HCT116 (cell line): ENCODE results near the gene SSTR5. TPM values are rescaled to one million over a fixed set of nuclear protein-coding genes. Genes with fewer than 3 reads are reported as not detected.

ENCODE experiments used
- ATAC-seq: fragments of 200-7000 bp; cut with Tn5 transposase; 2 replicates; pipeline ENCODE4 v1.9.1; 2020; ENCODE audit warnings: mild to moderate bottlenecking, moderate library complexity
- BruUV-seq: library from RNA; stranded (reverse); fragments of 400-500 nt; replicated peaks from 2 replicates; lab custom pipeline; 2021; lab: Mats Ljungman, UMichigan
- CTCF ChIA-PET: fragments of 300-600 bp; sonication (Branson Sonifier 250); formaldehyde crosslinking; loops from one replicate; lab custom pipeline; 2021; ENCODE audit warnings: antibody characterized with exemption; lab: Charles Lee
- POLR2A ChIA-PET: fragments of 300-600, 350-600 bp; sonication (Branson Sonifier 250); formaldehyde crosslinking; loops from one replicate; lab custom pipeline; 2021; ENCODE audit warnings: antibody characterized with exemption; lab: Charles Lee
- RAD21 ChIA-PET, 2 experiments: fragments of 300-600 bp; sonication (Branson Sonifier 250); formaldehyde crosslinking; loops; one replicate each; lab custom pipeline; 2023; ENCODE audit warnings: low total read pairs in 2 of 2; ENCODE audit not compliant: uncharacterized antibody in 2 of 2, unreplicated experiment in 2 of 2, low non-redundant PET in 1 of 2; lab: Charles Lee
- DNase-seq: peaks from one replicate; pipeline ENCODE4 v3.0.0-alpha.2; 2010; ENCODE audit warnings: low read depth, low spot score
- H2AFZ ChIP-seq: fragments of 200-600 bp; shearing (Covaris generic), sonication (generic); 2 replicates; pipeline ENCODE4 v1.6.1; 2017; ENCODE audit warnings: low read depth, mixed run types, mixed read lengths, antibody characterized with exemption, low read length; ENCODE audit not compliant: poor library complexity, severe bottlenecking
- H3K27ac ChIP-seq: 2 replicates; pipeline ENCODE4 v1.5.1; 2012; ENCODE audit warnings: low read depth, low read length
- H3K27me3 ChIP-seq: fragments of 200-600 bp; sonication (generic); 2 replicates; pipeline ENCODE4 v1.6.1; 2016; ENCODE audit warnings: mixed run types, low read length, mixed read lengths; ENCODE audit not compliant: insufficient read depth
- H3K36me3 ChIP-seq, 2 experiments: fragments of 200-500 bp in 1 of 2; fragments of 200-600 bp in 1 of 2; sonication (Bioruptor generic) in 1 of 2; sonication (generic) in 1 of 2; 2 replicates each; pipeline versions ENCODE4 v1.5.1 to v1.6.1; 2014 to 2016; ENCODE audit warnings: low read length in 2 of 2, inconsistent platforms in 1 of 2, mixed read lengths in 1 of 2, mixed run types in 1 of 2; ENCODE audit not compliant: insufficient read depth in 2 of 2, control insufficient read depth in 1 of 2
- H3K4me1 ChIP-seq, 2 experiments: fragments of 200-600 bp in 1 of 2; sonication (generic) in 1 of 2; 2 replicates each; pipeline versions ENCODE4 v1.5.1 to v1.6.1; 2012 to 2017; ENCODE audit warnings: low read length in 2 of 2, inconsistent platforms in 1 of 2, mild to moderate bottlenecking in 1 of 2, mixed read lengths in 1 of 2, mixed run types in 1 of 2, moderate library complexity in 1 of 2; ENCODE audit not compliant: insufficient read depth in 2 of 2, control insufficient read depth in 1 of 2
- H3K4me2 ChIP-seq: fragments of 200-600 bp; sonication (generic); 2 replicates; pipeline ENCODE4 v1.6.1; 2017; ENCODE audit warnings: mixed run types, low read length, mixed read lengths
- H3K4me3 ChIP-seq, 2 experiments: fragments of 200-600 bp in 1 of 2; sonication (generic) in 1 of 2; replicated peaks in 1 of 2; 2 replicates each; pipeline ENCODE4 v1.5.1; 2011 to 2016; ENCODE audit warnings: low read length in 2 of 2, control low read depth in 1 of 2, low read depth in 1 of 2, mild to moderate bottlenecking in 1 of 2, mixed read lengths in 1 of 2, mixed run types in 1 of 2
- H3K79me2 ChIP-seq: fragments of 200-600 bp; sonication (generic); 2 replicates; pipeline ENCODE4 v1.6.1; 2017; ENCODE audit warnings: mild to moderate bottlenecking, mixed run types, low read length, moderate library complexity, mixed read lengths; ENCODE audit not compliant: insufficient read depth
- H3K9ac ChIP-seq: fragments of 200-600 bp; sonication (generic); 2 replicates; pipeline ENCODE4 v1.6.1; 2016; ENCODE audit warnings: low read length, mixed read lengths
- H3K9me2 ChIP-seq: fragments of 200-600 bp; sonication (generic), shearing (Covaris generic); 2 replicates; pipeline ENCODE4 v1.6.1; 2017; ENCODE audit warnings: mixed run types, mild to moderate bottlenecking, moderate library complexity; ENCODE audit not compliant: insufficient read depth
- H3K9me3 ChIP-seq, 2 experiments: fragments of 200-500 bp in 1 of 2; fragments of 200-600 bp in 1 of 2; sonication (Bioruptor generic) in 1 of 2; sonication (generic) in 1 of 2; 2 replicates each; pipeline ENCODE4 v1.6.1; 2014 to 2017; ENCODE audit warnings: low read length in 2 of 2, mixed read lengths in 2 of 2, inconsistent platforms in 1 of 2, low read depth in 1 of 2, mild to moderate bottlenecking in 1 of 2, mixed run types in 1 of 2, moderate library complexity in 1 of 2; ENCODE audit not compliant: control insufficient read depth in 1 of 2, insufficient read depth in 1 of 2
- H4K20me1 ChIP-seq: fragments of 200-600 bp; sonication (generic), shearing (Covaris generic); 2 replicates; pipeline ENCODE4 v1.6.1; 2017; ENCODE audit warnings: mixed run types, mild to moderate bottlenecking, moderate library complexity; ENCODE audit not compliant: insufficient read depth
- CBX3 ChIP-seq: IDR thresholded peaks from 2 replicates; pipeline ENCODE4 v1.6.1; 2012; ENCODE audit warnings: low read depth
- CEBPB ChIP-seq: IDR thresholded peaks from 2 replicates; pipeline ENCODE4 v1.6.1; 2012; ENCODE audit warnings: low read depth
- ELF1 ChIP-seq: IDR thresholded peaks from 2 replicates; pipeline ENCODE4 v1.6.1; 2012; ENCODE audit warnings: low read depth, borderline replicate concordance
- EZH2 ChIP-seq: fragments of 200-600 bp; sonication (generic); IDR thresholded peaks from 2 replicates; pipeline ENCODE4 v1.6.1; 2017; ENCODE audit warnings: antibody characterized with exemption, mixed run types
- JUND ChIP-seq: IDR thresholded peaks from 2 replicates; pipeline ENCODE4 v1.6.1; 2012
- REST ChIP-seq: IDR thresholded peaks from 2 replicates; pipeline ENCODE4 v1.6.1; 2012; ENCODE audit warnings: low read depth
- SIN3A ChIP-seq: IDR thresholded peaks from 2 replicates; pipeline ENCODE4 v1.6.1; 2012; ENCODE audit warnings: low read depth
- SRF ChIP-seq: IDR thresholded peaks from 2 replicates; pipeline ENCODE4 v1.6.1; 2012; ENCODE audit warnings: low read depth
- YY1 ChIP-seq: IDR thresholded peaks from 2 replicates; pipeline ENCODE4 v1.6.1; 2011; ENCODE audit warnings: low read length, low read depth, moderate library complexity, mild to moderate bottlenecking; ENCODE audit not compliant: insufficient replicate concordance; ENCODE audit errors: extremely low read depth
- ZBTB33 ChIP-seq: IDR thresholded peaks from 2 replicates; pipeline ENCODE4 v1.6.1; 2011; ENCODE audit warnings: mild to moderate bottlenecking, low read length, moderate library complexity; ENCODE audit not compliant: insufficient replicate concordance; ENCODE audit errors: extremely low read depth
- ZNF274 ChIP-seq: fragments of 200-500 bp; sonication (Bioruptor generic); IDR thresholded peaks from 2 replicates; pipeline ENCODE4 v1.6.1; 2014; ENCODE audit warnings: mild to moderate bottlenecking, low read depth, low read length, inconsistent platforms
- intact Hi-C: fragments of 100-400 bp; cut with micrococcal nuclease; formaldehyde crosslinking; loops from 2 replicates; pipeline ENCODE4 v1.10.0; 2022
- total RNA-seq: library from RNA; stranded (reverse); gene quantifications from one replicate; pipeline ENCODE4 v1.2.1, GENCODE V29; 2021; ENCODE audit not compliant: unreplicated experiment
- TF ChIP-seq, protein P1 (sequence below): IDR thresholded peaks from 2 replicates; pipeline ENCODE4 v1.6.1; 2012

Gene SSTR5
- total RNA-seq, 1 experiment from 2014 or later = 7.2 TPM

GRCh38 chr16:1030473-1030901, 42.1 kb upstream of the SSTR5 start:
- Histone ChIP-seq H3K27ac (no peak overlapping the region), H3K4me1 (no peaks in the 10 kb centered on the region), H3K79me2 (no peaks in the 10 kb centered on the region), H4K20me1 (no peaks in the 10 kb centered on the region), H3K9ac (no peak overlapping the region), H3K27me3 (peaks cover 3% of the 10 kb centered on the region; the same call in 1 of the 2 replicates), H3K9me3 (peaks cover 0 to 8% of the 10 kb centered on the region in 2 experiments; a peak in 1 of 4 replicates), H3K36me3 (no peaks in the 10 kb centered on the region), H2AFZ (no peak overlapping the region), H3K9me2 (no peaks in the 10 kb centered on the region), H3K4me2 (no peak overlapping the region), H3K4me3 (no peak overlapping the region)
- RAD21 ChIA-PET = no interaction called here
- ATAC-seq (no peak), DNase-seq (no peak)
- CTCF ChIA-PET = no interaction called here
- intact Hi-C loops = no loop called here
- no TSS peak for BruUV-seq
- no peak for TF ChIP-seq YY1
- no peak for TF ChIP-seq CEBPB
- TF ChIP-seq ZBTB33 = no peak
- no peak for TF ChIP-seq SIN3A
- TF ChIP-seq, protein P1, sequence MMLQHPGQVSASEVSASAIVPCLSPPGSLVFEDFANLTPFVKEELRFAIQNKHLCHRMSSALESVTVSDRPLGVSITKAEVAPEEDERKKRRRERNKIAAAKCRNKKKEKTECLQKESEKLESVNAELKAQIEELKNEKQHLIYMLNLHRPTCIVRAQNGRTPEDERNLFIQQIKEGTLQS = no peak
- TF ChIP-seq SRF = no peak
- TF ChIP-seq REST = no peak
- TF ChIP-seq JUND = no peak
- no peak for TF ChIP-seq CBX3
- TF ChIP-seq ELF1 = no peak
- no peak for TF ChIP-seq ZNF274
- no peak for TF ChIP-seq EZH2
- POLR2A ChIA-PET = no interaction called here
